ENCODE data around the gene NCOA4. TPM values are rescaled to one million over a fixed set of nuclear protein-coding genes. Genes with fewer than 3 reads are reported as not detected.
"Not testable (repeated sequence)": the region's sequence is repeated elsewhere in the genome, so short reads cannot be mapped to it uniquely, and the experiment has no call there.

Gene NCOA4
- total and polyA plus RNA-seq, 7 donors = 63.3 to 165 (median 131) TPM

GRCh38 chr10:46006219-46006618, 24.2 kb downstream of the NCOA4 start:
- 71 to 85% (median 84%) methylated on average over 3 of the region's 3 CpGs for WGBS, 3 donors

GRCh38 chr10:46005383-46005782, 25.0 kb downstream of the NCOA4 start:
- intact Hi-C loops (cut with DNase I) = no loop called here
- no peak for TF ChIP-seq CTCF (IDR thresholded peaks at IDR 0.05)
- 83 to 91% (median 86%) methylated on average over 4 of the region's 4 CpGs for WGBS, 3 donors
- no peaks in the 10 kb centered on the region for H3K9me3 ChIP-seq
- peaks cover 16 to 97% of the 10 kb centered on the region in 2 donors for H3K36me3 ChIP-seq (ENCODE audit: insufficient read depth in 1 of 2, low read depth in 1 of 2)
- H3K4me3 ChIP-seq = no peak overlapping the region
- no peaks in the 10 kb centered on the region for H3K27me3 ChIP-seq (ENCODE audit: insufficient read depth in 3 of 3, low read length in 2 of 3)
- no peak overlapping the region for H3K27ac ChIP-seq
- ATAC-seq = no peak
- no peak for DNase-seq
- H3K4me1 ChIP-seq = no peaks in the 10 kb centered on the region

More at GRCh38 chr10:46006219-46006618, 24.2 kb downstream of the NCOA4 start:
- Histone ChIP-seq H3K4me1 (no peaks in the 10 kb centered on the region), H3K27ac (no peak overlapping the region), H3K4me3 (no peak overlapping the region), H3K36me3 (ENCODE audit: insufficient read depth in 1 of 2, low read depth in 1 of 2) (peaks cover 13 to 97% of the 10 kb centered on the region in 2 donors), H3K27me3 (ENCODE audit: insufficient read depth in 3 of 3, low read length in 2 of 3) (no peaks in the 10 kb centered on the region), H3K9me3 (no peaks in the 10 kb centered on the region)
- no peak for TF ChIP-seq CTCF (IDR thresholded peaks at IDR 0.05)
- no peak for DNase-seq
- no peak for ATAC-seq
- intact Hi-C loops (cut with DNase I) = no loop called here

- H3K27ac ChIP-seq = no peak overlapping the region
- DNase-seq = no peak
- no peak for ATAC-seq
- H3K27me3 ChIP-seq (ENCODE audit: insufficient read depth in 3 of 3, low read length in 2 of 3) = no peaks in the 10 kb centered on the region
- H3K36me3 ChIP-seq (ENCODE audit: insufficient read depth in 1 of 2, low read depth in 1 of 2) = peaks cover 16 to 97% of the 10 kb centered on the region in 2 donors
- 89 to 93% (median 91%) methylated on average over 2 of the region's 2 CpGs for WGBS, 3 donors
- no peak for TF ChIP-seq CTCF (IDR thresholded peaks at IDR 0.05)
- no peaks in the 10 kb centered on the region for H3K9me3 ChIP-seq
- no peak overlapping the region for H3K4me3 ChIP-seq
- H3K4me1 ChIP-seq = no peaks in the 10 kb centered on the region
- intact Hi-C loops (cut with DNase I) = no loop called here
Measured at GRCh38 chr10:46004963-46005362, 25.5 kb downstream of the NCOA4 start.

- 73 to 87% (median 83%) methylated on average over 9 of the region's 9 CpGs for WGBS, 3 donors
- intact Hi-C loops (cut with DNase I) = no loop called here
- Histone ChIP-seq H3K4me3 (no peak overlapping the region), H3K36me3 (ENCODE audit: insufficient read depth in 1 of 2, low read depth in 1 of 2) (peaks cover 16 to 96% of the 10 kb centered on the region in 2 donors), H3K4me1 (no peaks in the 10 kb centered on the region), H3K27ac (no peak overlapping the region), H3K27me3 (ENCODE audit: insufficient read depth in 3 of 3, low read length in 2 of 3) (no peaks in the 10 kb centered on the region), H3K9me3 (no peaks in the 10 kb centered on the region)
- ATAC-seq (peak; percentile 46 to 78 (median 60)), DNase-seq (no peak)
- TF ChIP-seq CTCF (IDR thresholded peaks at IDR 0.05) = no peak
Measured at GRCh38 chr10:46002916-46003693, 27.3 kb downstream of the NCOA4 start.

GRCh38 chr10:46002189-46002687, 28.2 kb downstream of the NCOA4 start:
- H3K4me3 ChIP-seq; H3K9me3 ChIP-seq; H3K27ac ChIP-seq; DNase-seq; intact Hi-C loops (cut with DNase I); H3K4me1 ChIP-seq; H3K27me3 ChIP-seq (ENCODE audit: insufficient read depth in 3 of 3, low read length in 2 of 3); ATAC-seq: not testable (repeated sequence)
- peaks cover 16 to 96% of the 10 kb centered on the region in 2 donors for H3K36me3 ChIP-seq (ENCODE audit: insufficient read depth in 1 of 2, low read depth in 1 of 2)
- 87 to 94% (median 92%) methylated on average over 7 of the region's 7 CpGs for WGBS, 3 donors

All from psoas muscle (tissue), 8 donors.